HepG2 (cell line): ENCODE data around the gene PRR36. TPM values are rescaled to one million over a fixed set of nuclear protein-coding genes. Genes with fewer than 3 reads are reported as not detected.

Experiments used
- CBX1 ChIP-seq: IDR thresholded peaks from one replicate; pipeline ENCODE4 v1.6.1; 2016; ENCODE audit warnings: antibody characterized with exemption, low read depth
- FIP1L1 ChIP-seq: fragments of 200-400 bp; formaldehyde crosslinking; IDR thresholded peaks from 2 replicates; pipeline ENCODE4 v1.6.1; 2018; ENCODE audit warnings: low read depth, mild to moderate bottlenecking, low read length, moderate library complexity, borderline replicate concordance; ENCODE audit not compliant: insufficient read depth
- HIVEP1 ChIP-seq: sonication (generic); formaldehyde crosslinking; IDR thresholded peaks from 2 replicates; pipeline ENCODE4 v1.4.0; 2020; ENCODE audit warnings: mild to moderate bottlenecking, missing genetic modification reagents
- NONO ChIP-seq, 2 experiments: fragments of 450-650 bp in 1 of 2; sonication (generic) in 1 of 2; formaldehyde crosslinking in 1 of 2; IDR thresholded peaks in 1 of 2; conservative IDR thresholded peaks in 1 of 2; 2 replicates each; pipeline versions ENCODE4 v1.6.1 to v1.8.0; 2017 to 2022; ENCODE audit warnings: mild to moderate bottlenecking in 1 of 2, missing genetic modification reagents in 1 of 2, moderate library complexity in 1 of 2
- POLR2AphosphoS2 ChIP-seq: IDR thresholded peaks from 2 replicates; pipeline ENCODE4 v1.6.1; 2011; ENCODE audit warnings: low read depth, low read length, improper control_type of control experiment
- RAD51 ChIP-seq: fragments of 450-650 bp; IDR thresholded peaks from 2 replicates; pipeline ENCODE4 v1.6.1; 2016; ENCODE audit warnings: borderline replicate concordance
- SIN3B ChIP-seq: fragments of 150-350 bp; IDR thresholded peaks from 2 replicates; pipeline ENCODE4 v1.6.1; 2014; ENCODE audit warnings: low read length
- SRY ChIP-seq: sonication (generic); formaldehyde crosslinking; IDR thresholded peaks from 2 replicates; pipeline ENCODE4 v1.8.0; 2022; ENCODE audit warnings: mild to moderate bottlenecking, missing genetic modification reagents
- TAF1 ChIP-seq: sonication (generic); formaldehyde crosslinking; IDR thresholded peaks from 2 replicates; pipeline ENCODE4 v1.4.0; 2020; ENCODE audit warnings: missing genetic modification reagents
- ZFP37 ChIP-seq: sonication (generic); formaldehyde crosslinking; IDR thresholded peaks from 2 replicates; pipeline ENCODE4 v1.4.0; 2020; ENCODE audit warnings: missing genetic modification reagents, borderline replicate concordance
- ZNF136 ChIP-seq: sonication (generic); formaldehyde crosslinking; IDR thresholded peaks from 2 replicates; pipeline ENCODE4 v1.8.1; 2022; ENCODE audit warnings: low read depth, mild to moderate bottlenecking, moderate library complexity, missing genetic modification reagents
- ZNF407 ChIP-seq: sonication (generic); formaldehyde crosslinking; IDR thresholded peaks from one replicate; pipeline ENCODE4 v1.5.1; 2020; ENCODE audit warnings: mild to moderate bottlenecking, missing genetic modification reagents; ENCODE audit errors: not compliant biosample characterization
- ZNF44 ChIP-seq: sonication (generic); formaldehyde crosslinking; IDR thresholded peaks from 2 replicates; pipeline ENCODE4 v1.5.1; 2020; ENCODE audit warnings: mild to moderate bottlenecking, missing genetic modification reagents
- ZNF614 ChIP-seq: IDR thresholded peaks from 2 replicates; pipeline ENCODE4 v1.6.1; 2018; ENCODE audit warnings: missing biosample characterization, missing genetic modification reagents, inconsistent platforms, borderline replicate concordance
- polyA plus RNA-seq, 8 experiments: library from polyadenylated mRNA; depleted of rRNA in 3 of 8; stranded (reverse) in 7 of 8; unstranded in 1 of 8; fragments of >200 nt; fragmentation: Illumina TruSeq in 4 of 8; extraction: Trizol in 4 of 8; gene quantifications; 2 replicates each; pipeline versions ENCODE4 v1.2.1 to v1.2.3, GENCODE V29; 2011 to 2016; ENCODE audit warnings: low read depth in 4 of 8, missing spikeins in 1 of 8, mixed read lengths in 1 of 8; ENCODE audit not compliant: insufficient read depth in 1 of 8
- total RNA-seq, 5 experiments: library from RNA; depleted of rRNA; stranded (reverse); fragments of >200 nt; fragmentation: Illumina TruSeq; extraction: Trizol; gene quantifications; 2 replicates each; pipeline ENCODE4 v1.2.3, GENCODE V29; 2016; ENCODE audit warnings: low read depth in 1 of 5
- TF ChIP-seq, protein P1 (sequence below): sonication (generic); formaldehyde crosslinking; IDR thresholded peaks from 2 replicates; pipeline ENCODE4 v1.4.0; 2020; ENCODE audit warnings: missing genetic modification reagents; ENCODE audit errors: not compliant biosample characterization
- TF ChIP-seq, protein P2 (sequence below): sonication (generic); formaldehyde crosslinking; IDR thresholded peaks from 2 replicates; pipeline ENCODE4 v1.4.0; 2020; ENCODE audit warnings: missing genetic modification reagents, mild to moderate bottlenecking, borderline replicate concordance

The PRR36 gene
- total and polyA plus RNA-seq, 2 of the 13 experiments (the other 11 are each of a cell fraction or from before 2014, with no cell fraction given), result 0.07 to 0.17 TPM

DNA sequence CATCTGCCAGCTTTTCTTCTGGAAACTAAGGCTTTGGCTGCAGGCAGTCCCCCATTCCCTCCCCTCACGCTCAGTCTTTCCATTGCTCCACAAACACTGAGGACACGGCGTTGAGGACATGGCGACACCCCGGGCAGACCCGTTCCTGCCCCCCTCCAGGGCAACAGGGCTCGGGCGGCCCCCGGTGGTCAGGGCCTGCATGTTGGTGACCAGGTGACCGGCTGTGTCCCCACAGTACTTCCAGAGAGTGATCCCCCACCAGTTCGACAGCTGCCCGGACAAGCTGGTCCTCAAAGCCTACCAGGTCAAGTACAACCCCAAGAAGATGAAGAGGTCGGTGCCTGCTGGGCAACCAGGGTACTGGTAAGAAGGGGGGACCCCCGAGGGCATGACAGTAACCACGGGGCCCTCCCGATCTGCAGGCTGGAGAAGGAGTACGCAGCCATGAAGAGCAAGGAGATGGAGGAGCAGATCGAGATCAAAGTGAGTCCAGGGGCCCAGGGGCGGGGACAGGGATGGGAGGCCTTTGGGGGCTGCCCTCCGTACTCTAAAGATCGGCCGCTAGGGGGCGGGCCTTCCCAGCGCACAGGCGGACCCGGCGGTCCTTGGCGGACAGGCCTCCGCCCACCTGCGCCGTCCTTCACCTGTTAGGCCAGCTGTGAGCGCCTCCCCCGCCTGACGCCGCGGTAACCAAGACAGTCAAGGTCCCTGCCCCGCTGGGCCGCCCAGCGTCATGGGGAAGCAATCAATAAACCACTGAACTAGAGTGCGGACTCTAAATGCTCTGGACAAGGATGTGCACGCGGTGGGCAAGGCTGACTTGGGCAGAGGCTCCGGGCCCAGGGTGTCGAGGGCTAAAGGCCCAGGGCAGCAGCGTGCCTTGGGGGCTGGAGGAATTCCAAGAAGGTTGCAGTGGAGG lies 21.1 kb downstream of the PRR36 start (continued):
- TF ChIP-seq ZNF614 (peak; percentile 94; the same call in 1 of the 2 replicates), ZNF44 (CRISPR knock-in tag) (peak; percentile 82; the same call in 1 of the 2 replicates), NONO (IDR thresholded peaks at IDR 0.05) (no peak), NONO (CRISPR knock-in tag; conservative IDR thresholded peaks at IDR 0.05) (peak; percentile 92), HIVEP1 (CRISPR knock-in tag) (peak; percentile 96), POLR2AphosphoS2 (no peak), RAD51 (no peak), ZFP37 (CRISPR knock-in tag) (peak; percentile 81; the same call in 1 of the 2 replicates), CBX1 (no peak), TAF1 (CRISPR knock-in tag) (no peak; the same call in 1 of the 2 replicates), SIN3B (no peak), SRY (CRISPR knock-in tag) (no peak), ZNF136 (CRISPR knock-in tag) (no peak), ZNF407 (CRISPR knock-in tag) (peak; percentile 41), FIP1L1 (no peak)
- TF ChIP-seq, protein P1, sequence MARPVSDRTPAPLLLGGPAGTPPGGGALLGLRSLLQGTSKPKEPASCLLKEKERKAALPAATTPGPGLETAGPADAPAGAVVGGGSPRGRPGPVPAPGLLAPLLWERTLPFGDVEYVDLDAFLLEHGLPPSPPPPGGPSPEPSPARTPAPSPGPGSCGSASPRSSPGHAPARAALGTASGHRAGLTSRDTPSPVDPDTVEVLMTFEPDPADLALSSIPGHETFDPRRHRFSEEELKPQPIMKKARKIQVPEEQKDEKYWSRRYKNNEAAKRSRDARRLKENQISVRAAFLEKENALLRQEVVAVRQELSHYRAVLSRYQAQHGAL (CRISPR knock-in tag), result no peak
- TF ChIP-seq, protein P2, sequence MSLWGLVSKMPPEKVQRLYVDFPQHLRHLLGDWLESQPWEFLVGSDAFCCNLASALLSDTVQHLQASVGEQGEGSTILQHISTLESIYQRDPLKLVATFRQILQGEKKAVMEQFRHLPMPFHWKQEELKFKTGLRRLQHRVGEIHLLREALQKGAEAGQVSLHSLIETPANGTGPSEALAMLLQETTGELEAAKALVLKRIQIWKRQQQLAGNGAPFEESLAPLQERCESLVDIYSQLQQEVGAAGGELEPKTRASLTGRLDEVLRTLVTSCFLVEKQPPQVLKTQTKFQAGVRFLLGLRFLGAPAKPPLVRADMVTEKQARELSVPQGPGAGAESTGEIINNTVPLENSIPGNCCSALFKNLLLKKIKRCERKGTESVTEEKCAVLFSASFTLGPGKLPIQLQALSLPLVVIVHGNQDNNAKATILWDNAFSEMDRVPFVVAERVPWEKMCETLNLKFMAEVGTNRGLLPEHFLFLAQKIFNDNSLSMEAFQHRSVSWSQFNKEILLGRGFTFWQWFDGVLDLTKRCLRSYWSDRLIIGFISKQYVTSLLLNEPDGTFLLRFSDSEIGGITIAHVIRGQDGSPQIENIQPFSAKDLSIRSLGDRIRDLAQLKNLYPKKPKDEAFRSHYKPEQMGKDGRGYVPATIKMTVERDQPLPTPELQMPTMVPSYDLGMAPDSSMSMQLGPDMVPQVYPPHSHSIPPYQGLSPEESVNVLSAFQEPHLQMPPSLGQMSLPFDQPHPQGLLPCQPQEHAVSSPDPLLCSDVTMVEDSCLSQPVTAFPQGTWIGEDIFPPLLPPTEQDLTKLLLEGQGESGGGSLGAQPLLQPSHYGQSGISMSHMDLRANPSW (CRISPR knock-in tag), result no peak; the same call in 1 of the 2 replicates
